Stimulated activated CD4-positive, alpha-beta T cell treated with anti-CD3 and anti-CD28 coated beads, Interleukin-2, amount 100 ng/mL, for 48 hours (primary cell): ENCODE results near the gene ZNF530.

Source experiments
- DNase-seq, 2 donors: peaks; one replicate each; pipeline ENCODE4 v3.0.0-alpha.2; 2020

The ZNF530 gene

DNA sequence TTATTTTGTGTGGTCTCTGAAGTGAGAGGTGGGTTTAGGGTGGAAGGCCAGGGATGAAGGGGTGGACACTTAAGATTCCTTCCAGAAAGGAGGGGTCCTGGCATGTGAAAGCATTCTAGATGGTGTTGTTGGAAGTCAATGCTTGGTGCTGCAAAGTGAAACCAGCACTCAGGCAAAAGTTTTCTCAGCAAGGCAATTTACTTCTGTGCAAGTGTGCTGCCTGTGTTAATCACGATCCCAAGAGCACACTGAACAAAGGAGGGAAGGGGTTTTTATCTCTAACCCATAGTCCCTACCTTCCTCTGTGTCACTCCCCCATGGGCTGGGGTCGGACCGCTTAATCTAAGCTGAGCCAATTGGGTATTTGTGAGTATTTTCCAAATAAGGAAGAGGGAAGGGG lies 15.7 kb downstream of the ZNF530 start:
- no peak for DNase-seq

DNA sequence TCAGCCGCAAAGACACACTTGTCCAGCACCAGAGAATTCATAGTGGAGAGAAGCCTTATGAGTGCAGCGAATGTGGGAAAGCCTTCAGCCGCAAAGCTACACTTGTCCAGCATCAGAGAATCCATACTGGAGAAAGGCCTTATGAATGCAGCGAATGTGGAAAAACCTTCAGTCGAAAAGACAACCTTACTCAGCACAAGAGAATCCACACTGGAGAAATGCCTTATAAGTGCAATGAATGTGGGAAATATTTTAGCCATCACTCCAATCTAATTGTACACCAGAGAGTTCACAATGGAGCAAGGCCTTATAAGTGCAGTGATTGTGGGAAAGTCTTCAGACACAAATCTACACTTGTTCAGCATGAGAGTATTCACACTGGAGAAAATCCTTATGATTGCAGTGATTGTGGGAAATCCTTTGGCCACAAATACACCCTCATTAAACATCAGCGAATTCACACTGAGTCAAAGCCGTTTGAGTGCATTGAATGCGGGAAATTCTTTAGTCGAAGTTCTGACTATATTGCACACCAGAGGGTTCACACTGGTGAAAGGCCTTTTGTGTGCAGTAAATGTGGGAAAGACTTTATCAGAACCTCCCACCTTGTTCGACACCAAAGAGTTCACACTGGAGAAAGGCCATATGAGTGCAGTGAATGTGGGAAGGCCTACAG lies 21.1 kb downstream of the ZNF530 start:
- no peak for DNase-seq

DNA sequence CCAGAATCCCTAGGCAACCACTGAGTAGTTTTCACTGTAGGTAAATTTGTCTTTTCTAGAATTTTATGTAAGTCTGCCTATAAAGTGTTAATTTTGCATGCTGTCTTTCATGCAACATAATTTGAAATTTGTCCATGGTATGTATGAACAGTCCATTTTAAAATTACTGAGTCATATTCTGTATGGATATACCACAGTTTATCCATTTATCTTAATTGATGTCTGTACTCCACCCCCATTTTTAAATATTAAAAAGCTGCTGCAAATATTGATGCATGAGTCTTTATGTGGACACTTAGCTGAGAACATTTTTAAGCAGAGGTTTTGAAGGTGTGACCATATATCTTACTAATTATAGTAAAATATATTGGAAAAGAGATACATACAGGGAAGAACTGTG lies 23.4 kb downstream of the ZNF530 start:
- DNase-seq = no peak

DNA sequence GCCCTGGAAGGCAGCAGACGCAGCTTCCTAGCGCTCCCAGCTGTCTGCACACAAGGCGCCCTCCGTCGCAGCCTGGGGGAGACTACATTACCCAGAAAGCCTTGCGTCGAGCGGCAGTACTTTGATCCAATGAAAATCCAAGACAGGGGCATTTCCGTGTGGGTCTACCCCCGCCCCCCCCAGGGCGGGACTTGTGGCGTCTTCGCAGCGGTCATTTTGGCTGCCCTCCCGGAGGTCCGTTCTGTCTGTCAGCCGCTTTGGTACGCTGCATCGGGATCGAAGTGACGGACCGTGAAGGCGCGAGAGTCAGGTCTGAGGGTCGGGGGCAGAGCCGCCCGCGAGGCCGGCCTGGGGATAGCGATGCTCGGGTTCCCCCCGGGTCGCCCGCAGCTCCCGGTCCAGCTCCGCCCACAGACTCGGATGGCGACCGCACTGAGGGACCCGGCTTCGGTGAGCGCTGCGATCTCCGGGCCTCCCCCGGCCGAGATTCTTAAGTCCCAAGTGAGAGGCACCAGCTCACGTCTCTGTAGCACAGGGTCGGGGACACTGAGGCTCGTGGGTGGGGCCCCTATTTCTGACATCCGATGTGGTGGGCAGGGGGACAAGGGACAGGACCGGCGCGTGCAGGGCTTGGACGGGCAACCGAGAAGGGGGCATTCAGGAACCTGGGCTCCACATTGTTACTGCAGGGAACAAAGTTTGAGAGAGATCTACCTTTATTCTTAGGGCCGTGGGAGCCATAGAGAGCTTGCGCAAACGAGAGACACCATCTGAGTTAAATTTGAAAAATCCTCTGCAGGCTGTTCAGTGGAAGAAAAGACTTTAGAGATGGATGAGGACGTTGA lies 33.5 kb downstream of the ZNF530 start, which contains the start of gene ZNF211:
Gene ZNF211, plus strand, starts transcription at position 182 of the 845 bp plus-strand sequence. Its CDS starts 179 bp downstream, at position 361.
- DNase-seq = peak; percentile 75

DNA sequence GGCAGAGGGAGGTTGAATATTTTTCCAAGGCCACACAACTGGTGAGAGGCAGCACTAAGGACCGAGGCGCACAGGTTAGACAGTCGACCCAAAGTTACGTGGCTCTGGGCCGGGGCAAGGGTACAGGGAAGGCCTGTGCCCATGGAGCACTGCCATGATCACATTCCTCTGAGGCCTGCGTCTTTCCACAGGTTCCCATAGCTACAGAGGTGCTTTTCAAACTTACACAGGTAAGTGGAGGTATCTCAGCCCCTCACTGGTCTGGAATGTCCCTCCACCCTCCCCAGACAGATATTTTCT lies 34.1 kb downstream of the ZNF530 start:
- no peak for DNase-seq

DNA sequence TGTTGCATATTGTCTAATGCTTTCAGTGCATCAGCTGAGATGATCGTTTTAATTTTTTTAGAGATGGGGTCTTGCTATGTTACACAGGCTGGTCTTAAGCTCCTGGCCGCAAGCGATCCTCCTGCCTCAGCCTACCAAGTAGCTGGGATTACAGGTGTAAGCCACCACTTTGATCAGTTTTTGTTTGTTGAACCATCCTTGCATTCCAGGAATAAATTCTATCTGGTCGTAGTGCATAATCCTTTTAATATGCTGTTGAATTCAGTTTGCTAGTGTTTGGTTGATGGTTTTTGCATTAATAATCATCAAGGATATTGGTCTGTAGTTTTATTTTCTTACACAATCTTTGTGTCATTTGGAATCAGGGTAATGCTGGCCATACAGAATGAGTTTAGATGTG lies 37.7 kb downstream of the ZNF530 start:
- DNase-seq = no peak

DNA sequence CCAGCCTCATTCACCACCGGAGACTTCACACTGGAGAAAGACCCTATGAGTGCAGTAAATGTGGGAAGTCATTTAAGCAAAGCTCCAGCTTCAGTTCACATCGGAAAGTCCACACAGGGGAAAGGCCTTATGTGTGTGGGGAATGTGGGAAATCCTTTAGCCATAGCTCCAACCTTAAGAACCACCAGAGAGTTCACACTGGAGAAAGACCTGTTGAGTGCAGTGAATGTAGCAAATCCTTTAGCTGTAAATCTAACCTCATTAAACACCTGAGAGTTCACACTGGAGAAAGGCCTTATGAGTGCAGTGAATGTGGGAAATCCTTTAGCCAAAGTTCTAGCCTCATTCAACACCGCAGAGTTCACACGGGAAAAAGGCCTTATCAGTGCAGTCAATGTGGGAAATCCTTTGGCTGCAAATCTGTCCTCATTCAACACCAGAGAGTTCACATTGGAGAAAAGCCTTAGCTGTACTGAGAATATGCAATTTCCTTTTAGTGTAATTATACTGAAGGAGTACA lies 42.1 kb downstream of the ZNF530 start:
- DNase-seq = no peak

DNA sequence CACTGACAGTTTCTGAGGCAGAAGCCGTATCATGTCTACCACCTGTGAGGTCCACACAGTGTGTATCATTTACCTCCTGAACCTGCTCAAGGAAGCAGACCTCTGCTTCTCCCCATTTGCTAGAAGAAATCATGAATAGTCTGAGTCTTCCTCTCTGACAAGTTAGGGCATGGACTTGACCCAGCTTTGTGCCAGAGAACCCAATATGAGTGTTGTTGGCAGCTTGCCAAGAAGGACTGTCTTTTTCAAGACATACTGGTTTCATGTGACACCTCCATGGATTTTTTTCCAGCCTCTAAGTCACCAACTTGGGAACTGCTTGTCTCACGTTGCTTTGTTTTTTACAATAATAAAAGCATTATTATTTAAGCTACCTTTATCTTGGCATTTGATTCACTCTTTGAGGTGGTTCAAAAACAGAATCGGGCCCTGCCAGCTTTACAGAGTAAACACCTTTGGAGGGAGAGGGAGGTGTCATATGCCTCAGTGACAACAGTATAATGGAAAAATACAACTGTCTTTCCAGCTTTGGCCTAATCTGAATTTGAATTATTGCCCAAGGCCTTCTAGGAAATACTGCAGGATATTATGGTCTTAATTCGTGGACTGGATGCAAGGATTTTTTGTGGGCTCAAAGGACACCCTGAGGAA lies 42.8 kb downstream of the ZNF530 start:
- DNase-seq = no peak

DNA sequence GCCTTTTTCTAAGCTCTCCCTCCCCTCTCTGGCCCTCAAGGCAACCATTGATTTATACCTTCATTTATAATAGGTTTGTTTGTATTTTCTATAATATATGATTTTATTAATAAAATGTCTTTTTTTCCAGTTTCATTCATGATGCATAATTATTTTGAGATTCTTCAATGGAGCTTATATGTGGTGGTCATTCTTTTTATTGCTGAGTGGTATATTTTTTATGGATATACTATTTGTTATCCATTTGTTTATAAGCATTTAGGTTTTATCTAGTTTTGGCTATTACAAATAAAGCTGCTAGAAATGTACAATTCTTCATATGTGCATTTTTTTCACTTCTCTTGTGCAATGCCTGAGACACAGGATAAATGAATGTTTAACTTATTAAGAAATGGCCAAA lies 44.0 kb downstream of the ZNF530 start:
- no peak for DNase-seq

DNA sequence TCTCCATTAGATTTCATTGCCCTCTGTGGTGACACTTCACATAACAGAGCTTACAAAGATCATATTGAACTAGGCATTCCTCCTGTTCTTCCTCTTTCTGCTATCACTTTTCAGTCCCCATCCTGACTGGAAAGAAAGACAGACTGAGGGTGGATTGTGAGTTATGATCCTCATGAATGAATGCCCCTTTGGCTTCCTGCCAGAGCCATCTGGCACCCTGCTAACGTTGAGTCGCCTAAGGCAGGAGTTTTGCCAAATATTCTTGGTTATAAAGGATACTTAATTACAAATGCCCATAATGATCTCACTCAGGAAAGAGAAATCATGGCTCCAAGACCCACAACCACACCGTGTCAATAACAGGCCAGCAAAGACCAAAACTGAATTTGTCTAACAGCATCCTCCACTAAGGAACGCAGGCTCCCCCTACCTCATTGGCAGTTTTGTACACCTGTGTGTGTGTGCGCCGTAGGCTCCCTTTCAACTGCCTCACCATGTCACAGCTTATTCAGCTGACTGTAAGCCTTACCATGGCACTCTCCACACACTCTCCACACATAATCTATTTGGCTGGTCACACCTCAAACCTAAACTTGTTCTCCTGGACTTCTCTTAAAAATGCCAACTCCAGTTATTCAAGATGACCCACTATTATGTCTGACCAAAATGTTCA lies 48.8 kb downstream of the ZNF530 start:
- no peak for DNase-seq

DNA sequence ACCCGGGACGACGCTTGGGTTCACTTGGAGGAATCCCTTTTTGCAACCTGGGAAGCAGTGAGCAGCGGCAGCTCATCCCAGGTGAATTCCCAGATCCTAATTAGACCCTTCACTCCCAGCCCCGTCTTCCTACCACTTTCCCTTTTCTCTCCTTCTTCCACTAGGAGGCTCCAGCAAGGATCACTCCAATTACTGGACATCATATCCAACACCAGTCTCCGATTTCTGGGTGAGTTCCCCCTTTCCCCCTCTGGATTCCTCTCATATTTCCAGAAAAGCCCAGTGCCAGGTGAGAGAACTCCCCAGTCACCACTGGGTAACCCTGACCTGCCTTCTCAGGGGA lies 51.9 kb downstream of the ZNF530 start:
- no peak for DNase-seq

DNA sequence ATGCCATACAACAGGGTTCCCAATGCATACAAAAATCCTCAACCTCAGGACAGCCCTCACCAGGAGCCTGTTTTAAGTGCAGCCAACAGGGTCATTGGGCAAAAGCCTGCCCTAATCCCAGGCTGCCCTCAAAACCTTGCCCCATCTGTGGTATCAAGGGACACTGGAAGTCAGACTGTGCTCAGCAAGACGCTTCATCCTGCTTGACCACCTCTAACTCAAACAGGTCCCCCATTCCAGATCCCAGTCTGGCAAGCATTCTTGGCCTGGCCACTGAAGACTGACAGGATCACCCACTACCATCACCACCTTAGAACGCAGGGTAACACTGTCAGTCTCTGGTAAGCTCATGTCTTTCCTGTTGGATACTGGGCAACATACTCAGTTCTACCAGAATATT lies 54.0 kb downstream of the ZNF530 start:
- no peak for DNase-seq

DNA sequence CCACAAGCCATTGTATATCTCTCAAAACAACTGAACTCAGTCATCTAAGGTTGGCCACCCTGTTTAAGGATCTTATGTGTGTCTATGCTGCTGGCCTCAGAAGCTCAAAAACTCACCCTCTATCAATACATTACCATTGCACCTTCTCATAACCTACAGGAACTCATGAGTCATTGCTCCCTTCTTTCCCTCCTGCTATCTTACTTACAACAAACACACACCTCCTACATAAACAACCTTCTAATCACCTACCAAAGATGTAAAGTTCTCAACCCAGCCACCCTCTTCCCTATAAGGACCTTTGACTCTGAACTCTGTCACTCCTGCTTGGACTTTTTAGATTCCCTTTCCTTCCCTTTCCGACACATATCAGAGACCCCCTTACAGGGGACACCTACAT lies 55.8 kb downstream of the ZNF530 start:
- no peak for DNase-seq

DNA sequence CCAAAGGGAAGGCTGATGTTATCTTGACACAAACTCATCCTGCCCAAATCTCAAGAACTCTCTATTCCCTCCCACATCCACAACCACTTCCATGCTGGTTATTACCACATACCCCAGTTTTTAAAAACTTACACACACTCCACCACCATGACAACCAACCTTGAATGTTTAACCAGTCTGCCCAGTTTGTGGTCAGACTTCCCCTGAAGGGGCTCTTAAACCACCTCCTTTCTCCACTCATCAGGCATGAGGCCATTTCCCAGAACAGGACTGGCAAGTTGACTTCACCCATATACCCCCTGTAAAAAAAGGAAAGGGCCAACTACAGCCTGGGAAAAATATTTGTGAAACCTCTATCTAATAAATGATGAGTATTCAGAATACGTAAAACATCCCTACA lies 56.7 kb downstream of the ZNF530 start:
- no peak for DNase-seq
